Subcutaneous abdominal adipose tissue (tissue), 5 donors: ENCODE data around the gene AGO4.

ENCODE experiments used
- H3K27ac ChIP-seq: one replicate; pipeline ENCODE4 v1.7.0; 2013; ENCODE audit warnings: low read depth, mild to moderate bottlenecking, inconsistent platforms, low read length, moderate library complexity
- H3K27me3 ChIP-seq, 5 donors: one replicate each; pipeline ENCODE4 v1.7.0; 2013; ENCODE audit warnings: low read length in 5 of 5, inconsistent platforms in 1 of 5; ENCODE audit not compliant: control insufficient read depth in 5 of 5, insufficient read depth in 4 of 5
- H3K36me3 ChIP-seq, 5 donors: one replicate each; pipeline ENCODE4 v1.7.0; 2013; ENCODE audit warnings: low read length in 5 of 5; ENCODE audit not compliant: control insufficient read depth in 5 of 5, insufficient read depth in 5 of 5
- H3K4me1 ChIP-seq, 5 donors: one replicate each; pipeline ENCODE4 v1.7.0; 2013; ENCODE audit warnings: low read length in 5 of 5, mild to moderate bottlenecking in 3 of 5, moderate library complexity in 1 of 5; ENCODE audit not compliant: control insufficient read depth in 5 of 5, insufficient read depth in 5 of 5
- H3K4me3 ChIP-seq, 5 donors: one replicate each; pipeline ENCODE4 v1.7.0; 2013; ENCODE audit warnings: low read length in 5 of 5, low read depth in 1 of 5
- H3K9ac ChIP-seq, 5 donors: one replicate each; pipeline ENCODE4 v1.7.0; 2013; ENCODE audit warnings: low read length in 5 of 5, mild to moderate bottlenecking in 4 of 5, moderate library complexity in 3 of 5
- H3K9me3 ChIP-seq, 5 donors: one replicate each; pipeline ENCODE4 v1.7.0; 2013; ENCODE audit warnings: low read length in 5 of 5; ENCODE audit not compliant: control insufficient read depth in 5 of 5
- donor health status: healthy.
- donor health status: healthy.
- donor health status: healthy.
- donor health status: healthy.
- donor health status: healthy.

Gene AGO4

DNA sequence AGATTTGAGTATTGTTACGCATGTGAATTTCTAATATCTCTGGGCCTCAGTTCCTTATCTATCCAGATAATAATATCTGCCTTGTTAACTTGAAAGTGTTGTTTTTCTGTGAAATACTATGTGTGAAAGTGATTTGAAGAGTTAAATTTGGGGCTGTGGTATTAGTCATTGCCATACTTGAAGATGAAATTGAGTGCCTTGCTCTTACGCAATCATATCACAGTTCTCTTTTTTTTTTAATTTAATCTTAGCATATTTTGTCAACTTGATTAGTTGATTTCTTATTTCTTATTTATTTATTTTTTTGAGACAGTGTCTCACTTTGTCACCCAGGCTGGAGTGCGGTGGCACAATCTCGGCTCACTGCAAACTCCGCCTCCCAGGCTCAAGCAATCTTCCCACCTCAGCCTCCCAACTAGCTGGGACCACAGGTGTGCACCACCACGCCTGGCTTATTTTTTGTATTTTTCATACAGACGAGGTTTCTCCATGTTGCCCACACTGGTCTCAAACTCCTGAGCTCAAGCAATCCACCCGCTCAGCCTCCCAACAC lies 31.0 kb downstream of the AGO4 start:
- H3K4me3 ChIP-seq = no peak overlapping the region
- no peak overlapping the region for H3K27ac ChIP-seq
- H3K9me3 ChIP-seq = no peaks in the 10 kb centered on the region
- H3K9ac ChIP-seq = no peak overlapping the region
- no peaks in the 10 kb centered on the region for H3K4me1 ChIP-seq
- H3K27me3 ChIP-seq = no peaks in the 10 kb centered on the region
- H3K36me3 ChIP-seq = peaks cover 24 to 83% (median 62%) of the 10 kb centered on the region in 5 donors

DNA sequence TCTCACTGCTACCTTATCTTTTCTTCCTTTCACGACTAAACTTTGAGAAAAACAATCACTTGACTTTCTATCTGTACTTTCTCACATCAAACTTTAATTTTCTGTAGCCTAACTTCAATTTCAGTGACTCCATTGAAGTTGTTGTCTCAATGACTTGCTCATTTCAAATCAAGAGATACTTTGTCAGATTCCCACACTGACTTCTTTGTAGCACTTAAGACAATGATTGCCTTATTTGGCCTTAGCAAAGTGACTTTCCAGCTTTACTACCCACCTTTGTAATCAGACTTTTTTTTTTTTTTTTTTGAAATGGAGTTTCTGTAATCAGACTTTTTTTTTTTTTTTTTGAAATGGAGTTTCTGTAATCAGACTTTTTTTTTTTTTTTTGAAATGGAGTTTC lies 37.0 kb downstream of the AGO4 start:
- H3K9me3 ChIP-seq = no peaks in the 10 kb centered on the region
- H3K27ac ChIP-seq = no peak overlapping the region
- no peak overlapping the region for H3K4me3 ChIP-seq
- H3K4me1 ChIP-seq = no peaks in the 10 kb centered on the region
- no peaks in the 10 kb centered on the region for H3K27me3 ChIP-seq
- peaks cover 4 to 49% (median 41%) of the 10 kb centered on the region in 5 donors for H3K36me3 ChIP-seq
- H3K9ac ChIP-seq = no peak overlapping the region

- Histone ChIP-seq H3K4me1 (peaks cover 0 to 1% (median under 1%) of the 10 kb centered on the region in 5 donors), H3K27ac (no peak overlapping the region), H3K36me3 (peaks cover 7 to 46% (median 44%) of the 10 kb centered on the region in 5 donors), H3K27me3 (no peaks in the 10 kb centered on the region), H3K9ac (no peak overlapping the region), H3K4me3 (no peak overlapping the region), H3K9me3 (no peaks in the 10 kb centered on the region)
Observed at GRCh38 chr1:35845766-35846165, 38.0 kb downstream of the AGO4 start.

- no peak overlapping the region for H3K9ac ChIP-seq
- H3K4me3 ChIP-seq = no peak overlapping the region
- H3K9me3 ChIP-seq = no peaks in the 10 kb centered on the region
- peaks cover 10 to 42% (median 31%) of the 10 kb centered on the region in 5 donors for H3K36me3 ChIP-seq
- peaks cover 0 to 16% (median 15%) of the 10 kb centered on the region in 5 donors for H3K4me1 ChIP-seq
- no peak overlapping the region for H3K27ac ChIP-seq
- no peaks in the 10 kb centered on the region for H3K27me3 ChIP-seq
Observed at GRCh38 chr1:35847935-35848565, 40.2 kb downstream of the AGO4 start.

DNA sequence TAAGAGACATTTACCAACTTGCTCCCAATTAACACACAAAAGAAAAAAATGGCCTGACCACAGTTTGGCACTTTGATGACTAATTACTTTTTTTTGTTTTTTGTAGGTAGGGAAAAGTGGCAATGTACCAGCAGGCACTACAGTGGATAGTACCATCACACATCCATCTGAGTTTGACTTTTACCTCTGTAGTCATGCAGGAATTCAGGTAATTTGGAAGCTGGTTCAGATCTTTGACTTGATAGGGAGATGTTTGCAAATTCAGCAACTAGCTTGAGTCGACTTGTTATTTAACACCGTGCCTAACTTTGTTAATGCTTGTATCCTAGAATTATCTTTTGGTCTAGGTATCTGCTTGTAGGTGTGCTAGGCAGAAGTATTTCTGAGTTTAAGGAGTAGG lies 42.2 kb downstream of the AGO4 start:
- H3K27ac ChIP-seq = no peak overlapping the region
- H3K36me3 ChIP-seq = peaks cover 25 to 51% (median 39%) of the 10 kb centered on the region in 5 donors

DNA sequence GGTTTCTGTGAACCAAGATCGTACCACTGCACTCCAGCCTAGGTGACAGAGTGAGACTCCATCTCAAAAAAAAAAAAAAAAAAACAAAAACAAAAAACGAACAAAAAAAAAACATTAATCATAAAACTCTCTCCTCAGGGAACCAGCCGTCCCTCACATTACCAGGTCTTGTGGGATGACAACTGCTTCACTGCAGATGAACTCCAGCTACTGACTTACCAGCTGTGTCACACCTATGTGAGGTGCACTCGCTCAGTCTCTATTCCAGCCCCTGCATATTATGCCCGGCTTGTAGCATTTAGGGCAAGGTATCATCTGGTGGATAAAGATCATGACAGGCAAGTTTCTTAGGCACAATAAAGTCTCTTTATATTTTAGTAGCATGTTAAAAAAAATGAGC lies 42.9 kb downstream of the AGO4 start:
- Histone ChIP-seq H3K9me3 (no peaks in the 10 kb centered on the region), H3K36me3 (peaks cover 25 to 55% (median 43%) of the 10 kb centered on the region in 5 donors), H3K4me1 (peaks cover 0 to 16% (median 15%) of the 10 kb centered on the region in 5 donors), H3K9ac (no peak overlapping the region), H3K27me3 (no peaks in the 10 kb centered on the region), H3K4me3 (no peak overlapping the region), H3K27ac (no peak overlapping the region)

More for the DNA sequence above, 42.2 kb downstream of the AGO4 start:
- H3K4me3 ChIP-seq = no peak overlapping the region
- H3K27me3 ChIP-seq = no peaks in the 10 kb centered on the region
- H3K9ac ChIP-seq = no peak overlapping the region
- H3K9me3 ChIP-seq = no peaks in the 10 kb centered on the region
- H3K4me1 ChIP-seq = peaks cover 0 to 16% (median 15%) of the 10 kb centered on the region in 5 donors

- H3K9ac ChIP-seq = peak overlapping the region in 1 of 5 donors; percentile 5
- no peak overlapping the region for H3K4me3 ChIP-seq
- H3K27ac ChIP-seq = peak overlapping the region; percentile 28
- peaks cover 0 to 16% (median 15%) of the 10 kb centered on the region in 5 donors for H3K4me1 ChIP-seq
- H3K9me3 ChIP-seq = no peaks in the 10 kb centered on the region
- no peaks in the 10 kb centered on the region for H3K27me3 ChIP-seq
- H3K36me3 ChIP-seq = peaks cover 29 to 53% (median 46%) of the 10 kb centered on the region in 5 donors
Observed at GRCh38 chr1:35851132-35851869, 43.5 kb downstream of the AGO4 start.

GRCh38 chr1:35852241-35852640 lies 44.4 kb downstream of the AGO4 start:
- no peaks in the 10 kb centered on the region for H3K27me3 ChIP-seq
- no peak overlapping the region for H3K4me3 ChIP-seq
- H3K9ac ChIP-seq = no peak overlapping the region
- H3K4me1 ChIP-seq = peaks cover 0 to 16% (median 15%) of the 10 kb centered on the region in 5 donors
- no peaks in the 10 kb centered on the region for H3K9me3 ChIP-seq
- H3K27ac ChIP-seq = no peak overlapping the region
- H3K36me3 ChIP-seq = peaks cover 32 to 48% (median 43%) of the 10 kb centered on the region in 5 donors

DNA sequence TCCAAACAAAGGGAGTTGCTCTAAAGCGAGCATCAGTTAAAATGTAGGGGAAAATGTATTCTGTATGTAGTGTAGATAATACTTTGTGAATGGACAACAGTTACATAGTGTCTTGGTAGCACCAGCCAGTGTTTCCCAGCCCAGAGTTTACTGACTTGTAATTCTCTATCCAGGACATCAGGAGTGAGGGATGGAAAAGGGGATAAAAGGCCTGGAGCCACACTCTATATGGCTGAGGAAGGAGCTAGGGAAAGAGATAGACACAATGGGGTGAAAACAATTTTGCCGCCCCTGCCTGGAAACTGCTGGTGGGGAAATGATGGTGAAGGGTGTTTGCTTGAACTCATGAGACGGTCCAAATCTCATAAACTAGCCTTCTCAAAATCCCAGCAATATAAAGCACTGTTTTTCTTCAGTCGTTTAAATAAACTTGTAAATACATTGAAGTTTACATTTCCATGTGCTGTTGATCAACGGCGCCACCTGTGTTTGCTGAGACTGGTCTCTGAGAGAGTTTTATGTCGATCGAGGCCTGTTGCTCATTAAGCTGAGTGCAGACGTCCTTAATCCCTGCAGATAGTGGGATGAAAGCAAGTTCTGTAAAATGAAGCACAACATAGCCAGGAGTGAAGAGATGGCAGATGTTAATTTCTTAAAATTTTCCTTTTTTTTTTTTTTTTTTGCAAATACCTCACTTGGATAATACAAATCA lies 47.3 kb downstream of the AGO4 start:
- Histone ChIP-seq H3K4me3 (no peak overlapping the region), H3K4me1 (peaks cover 0 to 16% (median 15%) of the 10 kb centered on the region in 5 donors), H3K27ac (no peak overlapping the region), H3K27me3 (no peaks in the 10 kb centered on the region), H3K9ac (no peak overlapping the region), H3K9me3 (no peaks in the 10 kb centered on the region), H3K36me3 (peaks cover 28 to 48% (median 39%) of the 10 kb centered on the region in 5 donors)
